ENCODE results near the gene SYNDIG1L.
"Not testable (repeated sequence)": the region's sequence is repeated elsewhere in the genome, so short reads cannot be mapped to it uniquely, and the experiment has no call there.

Gene SYNDIG1L

DNA sequence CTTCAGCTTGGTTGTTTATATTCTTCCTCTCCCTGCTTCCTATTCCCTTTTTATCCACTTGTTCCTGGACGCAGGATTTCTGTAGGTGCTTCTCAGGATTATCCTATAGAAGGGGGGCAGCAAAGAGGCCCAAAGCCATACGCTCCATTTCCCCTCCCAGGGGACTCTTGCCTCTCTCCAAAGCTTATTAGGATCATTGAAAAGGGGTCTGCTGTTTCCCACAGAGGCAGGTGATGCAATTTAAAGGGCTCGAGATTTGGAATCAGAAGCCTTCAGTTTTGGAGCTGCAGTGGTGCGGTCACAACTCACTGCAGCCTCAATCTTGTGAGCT, 31.5 kb upstream of the SYNDIG1L start:
- WGBS (ENCODE audit: extremely low coverage, insufficient coverage, insufficient read length) = no CpG with 5 or more reads among the region's 4 CpGs
- no peak overlapping the region for H3K18ac ChIP-seq (ENCODE audit: low read length)
- H3K4me3 ChIP-seq (ENCODE audit: low read depth, low read length) = no peak overlapping the region
- no peak overlapping the region for H2BK5ac ChIP-seq (ENCODE audit: low read depth, low read length, poor library complexity)
- DNase-seq = no peak
- H3K36me3 ChIP-seq (ENCODE audit: control insufficient read depth in 1 of 2, insufficient read depth in 2 of 2, low read length in 2 of 2) = no peaks in the 10 kb centered on the region
- H3K14ac ChIP-seq (ENCODE audit: low read length) = no peak overlapping the region
- no peak overlapping the region for H3K9ac ChIP-seq (ENCODE audit: low read length)
- no peak overlapping the region for H4K8ac ChIP-seq (ENCODE audit: low read depth, low read length)
- no peak overlapping the region for H2AK5ac ChIP-seq (ENCODE audit: low read length)
- no peak overlapping the region for H3K23ac ChIP-seq (ENCODE audit: low read length)
- no peak overlapping the region for H2BK12ac ChIP-seq (ENCODE audit: low read length)
- no peak overlapping the region for H3K4me2 ChIP-seq (ENCODE audit: low read length)
- H3K27ac ChIP-seq (ENCODE audit: low read depth, low read length) = no peak overlapping the region
- H4K91ac ChIP-seq (ENCODE audit: low read depth, low read length) = no peak overlapping the region
- H2AFZ ChIP-seq (ENCODE audit: insufficient read depth, low read length, poor library complexity) = no peak overlapping the region
- H4K12ac ChIP-seq (ENCODE audit: low read depth, low read length) = no peak overlapping the region
- no peak overlapping the region for H2BK120ac ChIP-seq (ENCODE audit: insufficient read depth, low read length, poor library complexity)
- H3K27me3 ChIP-seq (ENCODE audit: insufficient read depth, low read length) = no peaks in the 10 kb centered on the region
- peaks cover 2% of the 10 kb centered on the region for H3K9me3 ChIP-seq (ENCODE audit: insufficient read depth, low read depth, low read length)
- H3K79me1 ChIP-seq (ENCODE audit: low read length) = no peaks in the 10 kb centered on the region
- no peaks in the 10 kb centered on the region for H3K4me1 ChIP-seq (ENCODE audit: control insufficient read depth in 1 of 2, insufficient read depth in 2 of 2, low read length in 2 of 2)
- H3K79me2 ChIP-seq (ENCODE audit: control insufficient read depth, insufficient read depth, low read length, poor library complexity) = no peaks in the 10 kb centered on the region
- no peak overlapping the region for H3K4ac ChIP-seq (ENCODE audit: low read depth, low read length)

DNA sequence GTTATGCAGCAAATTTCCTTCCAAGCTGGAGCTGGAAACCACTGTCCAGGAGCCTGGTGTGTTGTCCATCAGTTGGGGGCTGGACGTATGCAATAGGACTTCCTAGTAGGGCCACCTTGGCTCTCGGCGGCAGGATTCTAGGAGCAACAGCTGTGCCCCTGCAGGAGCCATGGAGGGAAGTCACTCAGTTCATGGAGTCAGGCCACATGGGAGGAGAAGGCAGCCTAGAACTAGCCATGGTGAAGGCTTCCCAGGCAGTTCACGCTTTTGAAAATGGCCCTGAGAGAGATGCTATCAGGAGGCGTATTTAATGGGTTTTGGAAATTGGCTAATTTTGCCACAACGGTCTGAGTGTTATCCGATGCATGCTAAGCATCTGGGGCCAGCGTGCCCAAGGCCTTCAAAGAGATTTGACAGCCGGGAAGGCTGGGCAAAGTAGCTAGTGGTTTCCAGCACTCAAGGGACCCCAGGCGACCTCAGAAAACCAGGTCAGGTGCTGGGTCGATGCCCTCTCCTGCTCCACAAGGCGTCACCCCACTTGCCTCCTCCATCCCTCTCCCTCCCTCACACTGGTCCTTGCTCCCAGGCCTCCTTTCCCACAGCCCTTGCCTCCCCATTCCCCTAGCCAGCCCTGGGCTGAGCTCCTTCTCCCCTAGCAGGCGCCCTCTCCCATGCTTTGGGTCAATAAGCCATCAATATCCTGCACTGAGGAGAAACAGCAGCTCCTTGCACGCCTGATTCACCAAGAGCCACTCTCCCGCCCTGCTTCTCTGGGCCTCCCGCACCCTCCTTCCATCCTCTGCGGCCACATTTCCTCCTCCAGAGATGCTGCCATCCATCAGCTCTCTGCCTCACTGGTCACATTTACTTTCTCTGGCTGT, 30.9 kb upstream of the SYNDIG1L start:
- DNase-seq = no peak
- H3K4me3 ChIP-seq (ENCODE audit: low read depth, low read length) = peak overlapping the region; percentile 39
- no peak overlapping the region for H2BK120ac ChIP-seq (ENCODE audit: insufficient read depth, low read length, poor library complexity)
- no peak overlapping the region for H3K23ac ChIP-seq (ENCODE audit: low read length)
- no peaks in the 10 kb centered on the region for H3K79me2 ChIP-seq (ENCODE audit: control insufficient read depth, insufficient read depth, low read length, poor library complexity)
- WGBS (ENCODE audit: extremely low coverage, insufficient coverage, insufficient read length) = no CpG with 5 or more reads among the region's 17 CpGs
- H3K36me3 ChIP-seq (ENCODE audit: control insufficient read depth in 1 of 2, insufficient read depth in 2 of 2, low read length in 2 of 2) = no peaks in the 10 kb centered on the region
- no peak overlapping the region for H4K8ac ChIP-seq (ENCODE audit: low read depth, low read length)
- no peak overlapping the region for H3K4me2 ChIP-seq (ENCODE audit: low read length)
- no peak overlapping the region for H3K4ac ChIP-seq (ENCODE audit: low read depth, low read length)
- no peak overlapping the region for H4K12ac ChIP-seq (ENCODE audit: low read depth, low read length)
- H2BK12ac ChIP-seq (ENCODE audit: low read length) = no peak overlapping the region
- no peak overlapping the region for H3K27ac ChIP-seq (ENCODE audit: low read depth, low read length)
- H3K18ac ChIP-seq (ENCODE audit: low read length) = no peak overlapping the region
- H4K91ac ChIP-seq (ENCODE audit: low read depth, low read length) = no peak overlapping the region
- H2AFZ ChIP-seq (ENCODE audit: insufficient read depth, low read length, poor library complexity) = no peak overlapping the region
- no peaks in the 10 kb centered on the region for H3K79me1 ChIP-seq (ENCODE audit: low read length)
- no peak overlapping the region for H2BK5ac ChIP-seq (ENCODE audit: low read depth, low read length, poor library complexity)
- no peak overlapping the region for H3K9ac ChIP-seq (ENCODE audit: low read length)
- H3K14ac ChIP-seq (ENCODE audit: low read length) = no peak overlapping the region
- H3K9me3 ChIP-seq (ENCODE audit: insufficient read depth, low read depth, low read length) = peaks cover 2% of the 10 kb centered on the region
- H3K4me1 ChIP-seq (ENCODE audit: control insufficient read depth in 1 of 2, insufficient read depth in 2 of 2, low read length in 2 of 2) = no peaks in the 10 kb centered on the region
- no peaks in the 10 kb centered on the region for H3K27me3 ChIP-seq (ENCODE audit: insufficient read depth, low read length)
- H2AK5ac ChIP-seq (ENCODE audit: low read length) = no peak overlapping the region

GRCh38 chr14:74454397-74454796, 28.4 kb upstream of the SYNDIG1L start:
- H3K4me1 ChIP-seq (ENCODE audit: control insufficient read depth in 1 of 2, insufficient read depth in 2 of 2, low read length in 2 of 2); H2BK12ac ChIP-seq (ENCODE audit: low read length): not testable (repeated sequence)
- no CpG with 5 or more reads among the region's 5 CpGs for WGBS (ENCODE audit: extremely low coverage, insufficient coverage, insufficient read length)

DNA sequence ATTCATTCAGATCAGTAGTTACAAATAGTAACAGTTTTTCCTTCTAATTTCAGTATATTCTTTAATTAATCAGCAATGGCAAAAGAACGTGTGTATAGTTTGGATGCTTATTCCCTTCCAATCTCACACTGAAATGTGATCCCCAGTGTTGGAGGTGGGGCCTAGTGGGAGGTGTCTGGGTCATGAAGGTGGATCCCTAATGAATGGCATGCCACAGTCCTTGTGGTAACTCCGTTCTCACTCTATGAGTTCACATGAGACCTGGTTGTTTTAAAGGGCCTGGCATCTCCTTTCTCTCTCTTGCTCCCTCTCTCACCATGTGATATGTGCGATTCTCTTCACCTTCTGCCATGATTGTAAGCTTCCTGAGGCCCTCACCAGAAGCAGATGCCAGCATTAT, 18.9 kb upstream of the SYNDIG1L start:
- no peaks in the 10 kb centered on the region for H3K79me2 ChIP-seq (ENCODE audit: control insufficient read depth, insufficient read depth, low read length, poor library complexity)
- H3K9me3 ChIP-seq (ENCODE audit: insufficient read depth, low read depth, low read length) = no peaks in the 10 kb centered on the region
- no peak for DNase-seq
- H3K27me3 ChIP-seq (ENCODE audit: insufficient read depth, low read length) = no peaks in the 10 kb centered on the region
- H2BK5ac ChIP-seq (ENCODE audit: low read depth, low read length, poor library complexity) = no peak overlapping the region
- H3K23ac ChIP-seq (ENCODE audit: low read length) = no peak overlapping the region
- no peak overlapping the region for H2AFZ ChIP-seq (ENCODE audit: insufficient read depth, low read length, poor library complexity)
- H3K36me3 ChIP-seq (ENCODE audit: control insufficient read depth in 1 of 2, insufficient read depth in 2 of 2, low read length in 2 of 2) = no peaks in the 10 kb centered on the region
- no peaks in the 10 kb centered on the region for H3K4me1 ChIP-seq (ENCODE audit: control insufficient read depth in 1 of 2, insufficient read depth in 2 of 2, low read length in 2 of 2)
- no peak overlapping the region for H4K8ac ChIP-seq (ENCODE audit: low read depth, low read length)
- no peak overlapping the region for H3K4me3 ChIP-seq (ENCODE audit: low read depth, low read length)
- no peak overlapping the region for H2BK12ac ChIP-seq (ENCODE audit: low read length)
- H2BK120ac ChIP-seq (ENCODE audit: insufficient read depth, low read length, poor library complexity) = no peak overlapping the region
- no peak overlapping the region for H2AK5ac ChIP-seq (ENCODE audit: low read length)
- H3K4ac ChIP-seq (ENCODE audit: low read depth, low read length) = no peak overlapping the region
- H3K79me1 ChIP-seq (ENCODE audit: low read length) = no peaks in the 10 kb centered on the region
- no peak overlapping the region for H4K91ac ChIP-seq (ENCODE audit: low read depth, low read length)
- H3K27ac ChIP-seq (ENCODE audit: low read depth, low read length) = no peak overlapping the region
- no CpG with 5 or more reads among the region's 3 CpGs for WGBS (ENCODE audit: extremely low coverage, insufficient coverage, insufficient read length)
- H3K4me2 ChIP-seq (ENCODE audit: low read length) = no peak overlapping the region
- H3K18ac ChIP-seq (ENCODE audit: low read length) = no peak overlapping the region
- no peak overlapping the region for H4K12ac ChIP-seq (ENCODE audit: low read depth, low read length)
- no peak overlapping the region for H3K9ac ChIP-seq (ENCODE audit: low read length)
- H3K14ac ChIP-seq (ENCODE audit: low read length) = no peak overlapping the region

More at GRCh38 chr14:74454397-74454796, 28.4 kb upstream of the SYNDIG1L start:
- not testable (repeated sequence) for H4K91ac ChIP-seq (ENCODE audit: low read depth, low read length); H3K14ac ChIP-seq (ENCODE audit: low read length); H3K9ac ChIP-seq (ENCODE audit: low read length); H3K79me2 ChIP-seq (ENCODE audit: control insufficient read depth, insufficient read depth, low read length, poor library complexity); H4K8ac ChIP-seq (ENCODE audit: low read depth, low read length); H4K12ac ChIP-seq (ENCODE audit: low read depth, low read length); H3K4me3 ChIP-seq (ENCODE audit: low read depth, low read length); H3K4me2 ChIP-seq (ENCODE audit: low read length); H2BK5ac ChIP-seq (ENCODE audit: low read depth, low read length, poor library complexity); H3K79me1 ChIP-seq (ENCODE audit: low read length); H3K36me3 ChIP-seq (ENCODE audit: control insufficient read depth in 1 of 2, insufficient read depth in 2 of 2, low read length in 2 of 2); H2BK120ac ChIP-seq (ENCODE audit: insufficient read depth, low read length, poor library complexity); DNase-seq; H3K27ac ChIP-seq (ENCODE audit: low read depth, low read length); H2AFZ ChIP-seq (ENCODE audit: insufficient read depth, low read length, poor library complexity); H3K18ac ChIP-seq (ENCODE audit: low read length); H2AK5ac ChIP-seq (ENCODE audit: low read length); H3K27me3 ChIP-seq (ENCODE audit: insufficient read depth, low read length); H3K9me3 ChIP-seq (ENCODE audit: insufficient read depth, low read depth, low read length); H3K4ac ChIP-seq (ENCODE audit: low read depth, low read length); H3K23ac ChIP-seq (ENCODE audit: low read length)

Data from trophoblast cell (in vitro differentiated cells and primary cell).